Thoracic aorta (tissue), 2 donors: Measurements from ENCODE around the gene LCA5L. TPM values are rescaled to one million over a fixed set of nuclear protein-coding genes. Genes with fewer than 3 reads are reported as not detected.

Experiments used
- ATAC-seq: fragments of 150-250 bp; one replicate; pipeline ENCODE4 v1.8.0; 2017; ENCODE audit warnings: low read depth; ENCODE audit not compliant: insufficient number of reproducible peaks, low FRiP score
- DNase-seq: peaks from one replicate; pipeline ENCODE4 v3.0.0-alpha.2; 2020; ENCODE audit warnings: low spot score
- H3K27ac ChIP-seq, 2 donors: fragments of 200-600 bp; sonication (generic); 1 replicate in 1 of 2; 2 replicates in 1 of 2; pipeline ENCODE4 v1.5.1; 2016; ENCODE audit warnings: mild to moderate bottlenecking in 2 of 2, moderate library complexity in 2 of 2
- H3K27me3 ChIP-seq: fragments of 200-600 bp; sonication (generic); replicated peaks from 2 replicates; pipeline ENCODE4 v1.6.0; 2016; ENCODE audit warnings: mild to moderate bottlenecking; ENCODE audit not compliant: insufficient read depth
- H3K36me3 ChIP-seq: fragments of 200-600 bp; sonication (generic); one replicate; pipeline ENCODE4 v1.5.1; 2016
- H3K4me1 ChIP-seq, 2 donors: fragments of 200-600 bp; sonication (generic); 1 replicate in 1 of 2; 2 replicates in 1 of 2; pipeline versions ENCODE4 v1.5.1 to v1.6.0; 2016; ENCODE audit warnings: low read depth in 2 of 2, mild to moderate bottlenecking in 1 of 2; ENCODE audit not compliant: control insufficient read depth in 1 of 2
- H3K4me3 ChIP-seq: fragments of 200-600 bp; sonication (generic); 2 replicates; pipeline ENCODE4 v1.5.1; 2016; ENCODE audit warnings: mild to moderate bottlenecking
- H3K9me3 ChIP-seq: fragments of 200-600 bp; sonication (generic); 2 replicates; pipeline ENCODE4 v1.5.1; 2016
- total RNA-seq, 2 donors: library from RNA; depleted of rRNA; stranded (reverse); fragments of >200 nt; gene quantifications; one replicate each; pipeline versions ENCODE4 v1.1.0 to v1.2.3, GENCODE V29; 2016
- TF ChIP-seq, protein P1 (sequence below): fragments of 200-600 bp; sonication (generic); IDR thresholded peaks from one replicate; pipeline ENCODE4 v1.5.1; 2019; ENCODE audit warnings: antibody characterized with exemption

LCA5L gene
- total RNA-seq, 2 donors from 2014 or later, result 1.2 to 3.2 TPM

DNA sequence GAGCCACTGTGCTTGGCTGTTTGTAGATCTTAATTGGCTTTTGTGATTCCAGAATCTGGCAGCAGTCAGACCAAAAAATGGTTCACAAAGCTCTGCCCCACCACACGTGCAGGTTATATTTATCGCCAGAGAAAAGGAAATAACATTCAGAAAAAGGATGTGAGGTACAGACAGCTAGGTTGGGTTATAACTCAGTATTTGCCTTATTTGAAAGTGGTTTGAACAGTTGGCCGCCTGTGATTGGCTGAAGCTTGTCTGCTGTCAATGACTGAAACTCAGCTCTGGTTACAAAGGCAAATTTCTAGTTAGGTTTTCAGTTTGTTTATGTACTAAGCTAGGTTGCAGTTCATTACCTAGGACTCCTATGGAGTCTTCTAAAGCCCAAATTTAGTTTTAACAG lies 15.8 kb upstream of the LCA5L start:
- Histone ChIP-seq H3K36me3 (peaks cover 8% of the 10 kb centered on the region), H3K9me3 (no peaks in the 10 kb centered on the region), H3K27me3 (no peaks in the 10 kb centered on the region), H3K4me3 (no peak overlapping the region), H3K4me1 (peaks cover 0 to 11% of the 10 kb centered on the region in 2 donors), H3K27ac (no peak overlapping the region)
- DNase-seq (no peak), ATAC-seq (no peak)
- TF ChIP-seq, protein P1, sequence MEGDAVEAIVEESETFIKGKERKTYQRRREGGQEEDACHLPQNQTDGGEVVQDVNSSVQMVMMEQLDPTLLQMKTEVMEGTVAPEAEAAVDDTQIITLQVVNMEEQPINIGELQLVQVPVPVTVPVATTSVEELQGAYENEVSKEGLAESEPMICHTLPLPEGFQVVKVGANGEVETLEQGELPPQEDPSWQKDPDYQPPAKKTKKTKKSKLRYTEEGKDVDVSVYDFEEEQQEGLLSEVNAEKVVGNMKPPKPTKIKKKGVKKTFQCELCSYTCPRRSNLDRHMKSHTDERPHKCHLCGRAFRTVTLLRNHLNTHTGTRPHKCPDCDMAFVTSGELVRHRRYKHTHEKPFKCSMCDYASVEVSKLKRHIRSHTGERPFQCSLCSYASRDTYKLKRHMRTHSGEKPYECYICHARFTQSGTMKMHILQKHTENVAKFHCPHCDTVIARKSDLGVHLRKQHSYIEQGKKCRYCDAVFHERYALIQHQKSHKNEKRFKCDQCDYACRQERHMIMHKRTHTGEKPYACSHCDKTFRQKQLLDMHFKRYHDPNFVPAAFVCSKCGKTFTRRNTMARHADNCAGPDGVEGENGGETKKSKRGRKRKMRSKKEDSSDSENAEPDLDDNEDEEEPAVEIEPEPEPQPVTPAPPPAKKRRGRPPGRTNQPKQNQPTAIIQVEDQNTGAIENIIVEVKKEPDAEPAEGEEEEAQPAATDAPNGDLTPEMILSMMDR, result no peak

DNA sequence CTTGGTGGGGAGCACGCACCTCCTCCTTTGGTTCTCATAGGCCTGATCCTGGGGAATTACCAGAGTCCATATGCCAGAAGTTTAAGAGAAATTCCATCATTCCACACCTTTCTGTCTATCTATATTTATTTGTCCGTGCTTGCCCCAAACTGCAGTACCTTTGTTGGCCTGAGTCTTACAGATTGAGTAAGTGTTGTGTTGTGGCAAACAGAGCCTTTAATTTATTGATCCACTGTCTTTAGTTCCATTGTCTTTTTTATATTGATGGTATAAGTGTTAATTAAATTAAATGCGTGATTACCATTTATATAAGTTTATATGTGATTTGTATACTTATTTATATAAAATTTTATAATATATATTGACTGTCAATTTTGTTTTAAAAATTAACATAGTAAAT lies 11.1 kb upstream of the LCA5L start:
- Histone ChIP-seq H3K4me3 (peak overlapping the region; percentile 56), H3K9me3 (no peaks in the 10 kb centered on the region), H3K4me1 (peaks cover 4 to 34% of the 10 kb centered on the region in 2 donors), H3K36me3 (no peaks in the 10 kb centered on the region), H3K27me3 (no peaks in the 10 kb centered on the region), H3K27ac (peak overlapping the region; percentile 60 to 95)
- TF ChIP-seq, protein P1, result peak; percentile 45
- no peak for ATAC-seq
- DNase-seq, result no peak

DNA sequence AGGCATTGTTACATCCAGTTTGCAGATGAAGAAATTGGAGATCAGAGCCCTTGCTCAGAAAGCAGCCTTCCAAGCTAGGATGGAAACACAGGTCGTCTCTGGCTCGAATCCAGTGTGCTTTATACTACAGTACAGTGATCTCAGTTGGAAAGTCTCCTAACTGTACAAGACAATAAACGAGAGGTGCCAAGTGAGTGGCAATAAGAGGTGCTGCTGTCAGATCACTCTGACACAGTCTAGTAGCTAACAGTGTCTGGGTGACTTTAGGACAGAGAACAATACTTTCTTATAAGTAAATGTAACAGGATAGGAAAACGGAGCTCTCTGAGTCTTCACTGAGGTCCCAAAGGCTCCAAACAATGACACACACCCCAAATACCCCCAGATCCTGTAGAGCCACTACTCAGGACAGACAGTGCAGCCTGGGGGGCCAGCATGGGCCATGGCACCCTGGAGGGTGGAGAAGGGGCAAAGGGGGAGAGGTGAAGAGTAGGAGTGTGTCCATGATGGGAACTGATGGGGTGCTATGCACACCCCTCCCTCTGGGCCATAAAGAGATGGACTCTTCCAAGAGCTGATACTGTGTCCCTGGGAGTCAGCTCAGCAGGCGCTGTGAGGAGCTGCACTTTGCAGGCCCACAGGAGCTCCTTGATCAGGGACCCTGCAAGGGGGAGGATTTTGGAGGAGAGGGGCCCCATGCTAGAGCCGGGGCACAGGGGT lies 9.5 kb upstream of the LCA5L start:
- peak overlapping the region; percentile 60 to 95 for H3K27ac ChIP-seq
- TF ChIP-seq, protein P1, result no peak
- H3K27me3 ChIP-seq, result no peaks in the 10 kb centered on the region
- DNase-seq (no peak), ATAC-seq (no peak)
- no peak overlapping the region for H3K4me3 ChIP-seq
- H3K36me3 ChIP-seq, result no peaks in the 10 kb centered on the region
- H3K9me3 ChIP-seq, result no peaks in the 10 kb centered on the region
- peaks cover 4 to 39% of the 10 kb centered on the region in 2 donors for H3K4me1 ChIP-seq

DNA sequence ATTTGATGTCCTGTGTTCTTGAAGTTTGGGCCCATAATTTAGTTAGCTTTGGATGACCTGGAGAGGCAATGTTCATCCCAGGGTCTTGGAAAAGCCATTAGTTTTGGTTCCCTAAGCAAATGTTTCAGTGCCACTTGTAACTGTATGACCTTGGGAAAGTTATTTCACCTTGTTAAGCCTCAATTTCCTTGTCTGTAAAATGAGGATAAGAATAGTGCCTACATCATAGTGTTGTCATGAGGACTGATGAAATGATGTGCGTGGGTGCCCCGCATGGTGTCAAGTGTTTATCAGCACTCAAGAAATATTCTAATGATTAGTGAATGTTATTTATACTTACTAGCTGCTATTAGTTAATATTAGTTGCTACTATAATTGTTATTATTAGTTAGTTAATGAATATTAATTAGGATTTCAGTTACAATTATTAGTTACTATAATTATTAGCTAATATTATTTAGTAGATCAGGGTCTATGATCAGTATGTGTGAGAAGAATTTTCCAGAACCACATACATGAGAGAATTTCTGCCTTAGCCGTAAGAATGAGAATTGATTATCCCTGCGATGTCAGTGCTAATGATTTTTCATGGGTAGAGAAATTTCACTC lies 8.1 kb upstream of the LCA5L start:
- DNase-seq (no peak), ATAC-seq (no peak)
- Histone ChIP-seq H3K4me3 (peak overlapping the region; percentile 69), H3K27ac (peak overlapping the region; percentile 91 to 95), H3K36me3 (no peaks in the 10 kb centered on the region), H3K27me3 (no peaks in the 10 kb centered on the region), H3K9me3 (no peaks in the 10 kb centered on the region), H3K4me1 (peaks cover 4 to 39% of the 10 kb centered on the region in 2 donors)
- TF ChIP-seq, protein P1, result no peak

DNA sequence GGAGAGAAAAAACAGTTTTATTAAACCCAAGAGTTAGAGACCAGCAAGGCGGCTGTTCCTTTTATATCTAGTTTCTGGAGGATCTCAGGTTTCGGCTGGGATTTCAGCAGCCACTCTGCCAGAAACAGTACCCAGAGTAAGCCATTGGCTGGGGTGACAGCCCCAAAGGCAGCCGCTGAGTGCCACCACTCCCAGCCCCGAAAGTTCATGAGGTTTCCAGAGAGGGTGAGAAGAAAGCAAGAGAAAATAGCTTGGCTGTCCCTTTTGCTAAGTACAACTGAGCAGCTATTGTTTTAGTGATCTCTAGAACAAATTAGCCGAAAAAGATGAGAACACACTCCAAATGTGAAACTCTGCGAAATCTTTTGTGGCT lies 7.4 kb upstream of the LCA5L start:
- no peaks in the 10 kb centered on the region for H3K27me3 ChIP-seq
- no peak for ATAC-seq
- no peaks in the 10 kb centered on the region for H3K36me3 ChIP-seq
- peak overlapping the region; percentile 69 for H3K4me3 ChIP-seq
- H3K9me3 ChIP-seq, result no peaks in the 10 kb centered on the region
- H3K4me1 ChIP-seq, result peaks cover 4 to 39% of the 10 kb centered on the region in 2 donors
- no peak for DNase-seq
- TF ChIP-seq, protein P1, result no peak
- peak overlapping the region; percentile 91 to 95 for H3K27ac ChIP-seq
